ENCODE data around the gene PIH1D1. TPM values are rescaled to one million over a fixed set of nuclear protein-coding genes. Genes with fewer than 3 reads are reported as not detected.

Gene PIH1D1
- total and polyA plus RNA-seq, 2 of the 13 experiments (the other 11 are each of a cell fraction or from before 2014, with no cell fraction given), result 110 to 137 TPM

GRCh38 chr19:49473868-49474541 is 22.4 kb upstream of the PIH1D1 start, which contains the start of gene FLT3LG (continued):
- TF ChIP-seq ZXDC (CRISPR knock-in tag; IDR thresholded peaks at IDR 0.05), result no peak
- no peak for TF ChIP-seq ATM (IDR thresholded peaks at IDR 0.05; ENCODE audit: borderline replicate concordance)
- no peak for TF ChIP-seq ZNF547 (CRISPR knock-in tag; IDR thresholded peaks at IDR 0.05)
- TF ChIP-seq ZSCAN21 (CRISPR knock-in tag; IDR thresholded peaks at IDR 0.05; ENCODE audit: borderline replicate concordance), result no peak
- TF ChIP-seq NPAS2 (CRISPR knock-in tag; IDR thresholded peaks at IDR 0.05; ENCODE audit: borderline replicate concordance), result no peak
- TF ChIP-seq NFYC (CRISPR knock-in tag; IDR thresholded peaks at IDR 0.05), result no peak
- peak; percentile 35; the same call in 1 of the 2 replicates for TF ChIP-seq STAG1 (CRISPR knock-in tag; IDR thresholded peaks at IDR 0.05)
- peak; percentile 56; the same call in 1 of the 2 replicates for TF ChIP-seq KDM2A (CRISPR knock-in tag; IDR thresholded peaks at IDR 0.05; ENCODE audit: borderline replicate concordance, low read depth)
- TF ChIP-seq REPIN1 (CRISPR knock-in tag; IDR thresholded peaks at IDR 0.05; ENCODE audit: borderline replicate concordance, low read depth), result 0 out of 2 replicates have a peak, but pooled peaks have one; percentile 26
- TF ChIP-seq ARNT2 (CRISPR knock-in tag; IDR thresholded peaks at IDR 0.05; ENCODE audit: low read depth), result no peak
- TF ChIP-seq ERF (CRISPR knock-in tag; IDR thresholded peaks at IDR 0.05), result peak; percentile 73; the same call in 1 of the 2 replicates
- no peak for TF ChIP-seq ZFAT (CRISPR knock-in tag; conservative IDR thresholded peaks at IDR 0.05)
- no peak for TF ChIP-seq NKX3-1 (CRISPR knock-in tag; IDR thresholded peaks at IDR 0.05)
- no peak for TF ChIP-seq TRIM22 (IDR thresholded peaks at IDR 0.05)
- no peak for TF ChIP-seq ZNF776 (CRISPR knock-in tag; IDR thresholded peaks at IDR 0.05)
- TF ChIP-seq ZBTB49 (CRISPR knock-in tag; IDR thresholded peaks at IDR 0.05; ENCODE audit: borderline replicate concordance), result no peak
- peak; percentile 59 for TF ChIP-seq TEAD3 (CRISPR knock-in tag; optimal IDR thresholded peaks at IDR 0.05; ENCODE audit: borderline replicate concordance)
- no peak for TF ChIP-seq ZNF549 (CRISPR knock-in tag; IDR thresholded peaks at IDR 0.05)
- TF ChIP-seq RARA (CRISPR knock-in tag; IDR thresholded peaks at IDR 0.05), result no peak
- peak; percentile 50 for TF ChIP-seq HDAC2 (CRISPR knock-in tag; IDR thresholded peaks at IDR 0.05)
- no peak for TF ChIP-seq ZNF710 (CRISPR knock-in tag; IDR thresholded peaks at IDR 0.05; ENCODE audit: borderline replicate concordance)
